GM19324 (cell line): ENCODE measurements around the gene CFAP58.

Experiments
- ATAC-seq: cut with Tn5 transposase; IDR thresholded peaks from one replicate; pipeline ENCODE4 v1.9.1; 2021; ENCODE audit warnings: mild to moderate bottlenecking, moderate library complexity; ENCODE audit not compliant: unreplicated experiment, low FRiP score

CFAP58 gene

DNA sequence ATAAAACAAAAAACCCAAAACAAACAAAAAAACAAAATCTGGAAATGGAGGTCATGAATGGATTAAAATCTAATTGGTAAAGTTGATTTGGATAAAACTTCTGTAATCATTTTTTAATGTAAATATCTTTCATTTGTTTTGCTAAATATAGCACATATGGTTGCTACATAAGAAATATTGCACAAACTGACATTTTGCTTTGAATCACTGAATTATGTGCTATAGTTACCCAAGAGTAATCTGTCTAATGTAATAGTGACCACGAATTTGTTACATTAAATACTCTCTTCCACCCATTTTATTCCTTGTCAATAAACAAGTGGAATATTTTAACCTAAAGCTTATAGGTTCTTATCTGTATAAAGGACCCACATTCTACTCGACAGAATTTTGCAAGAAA is 6.2 kb downstream of the CFAP58 start:
- no peak for ATAC-seq

DNA sequence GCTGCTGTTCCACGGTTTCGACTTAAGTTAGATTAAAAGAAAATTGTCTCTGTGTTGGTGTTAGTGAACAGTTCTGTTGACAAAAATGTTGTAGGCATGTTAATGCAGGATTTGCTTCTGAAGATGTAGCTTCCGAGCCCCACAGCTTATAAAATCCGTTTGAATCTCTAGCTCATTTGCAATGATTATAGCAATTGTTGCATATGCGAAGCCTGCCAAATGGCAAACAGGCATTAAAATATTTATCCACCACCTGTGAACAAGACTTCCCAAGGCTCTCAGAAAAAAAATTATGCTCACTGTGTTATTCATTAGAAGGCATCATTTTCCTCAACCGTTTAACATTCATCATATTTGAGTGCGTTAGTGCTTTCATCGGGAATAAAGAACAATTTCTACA is 14.3 kb downstream of the CFAP58 start:
- ATAC-seq: no peak

DNA sequence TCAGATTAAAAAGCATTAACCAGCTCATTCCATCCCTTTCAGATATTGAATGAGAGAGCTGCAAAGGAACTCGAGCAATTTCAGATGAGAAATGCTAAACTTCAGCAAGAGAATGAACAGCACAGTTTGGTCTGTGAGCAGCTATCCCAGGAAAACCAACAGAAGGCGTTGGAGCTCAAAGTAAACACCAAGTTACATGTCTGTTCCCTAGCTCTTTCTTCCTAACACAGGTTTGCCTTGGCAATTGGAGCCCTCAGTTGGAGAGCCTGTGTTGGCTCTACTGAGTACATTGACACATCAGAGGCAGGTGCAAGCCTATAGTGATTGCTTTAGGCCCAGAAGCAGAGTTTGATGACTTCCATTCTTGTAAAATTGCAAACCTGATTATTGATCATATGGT is 14.7 kb downstream of the CFAP58 start:
- ATAC-seq: no peak

DNA sequence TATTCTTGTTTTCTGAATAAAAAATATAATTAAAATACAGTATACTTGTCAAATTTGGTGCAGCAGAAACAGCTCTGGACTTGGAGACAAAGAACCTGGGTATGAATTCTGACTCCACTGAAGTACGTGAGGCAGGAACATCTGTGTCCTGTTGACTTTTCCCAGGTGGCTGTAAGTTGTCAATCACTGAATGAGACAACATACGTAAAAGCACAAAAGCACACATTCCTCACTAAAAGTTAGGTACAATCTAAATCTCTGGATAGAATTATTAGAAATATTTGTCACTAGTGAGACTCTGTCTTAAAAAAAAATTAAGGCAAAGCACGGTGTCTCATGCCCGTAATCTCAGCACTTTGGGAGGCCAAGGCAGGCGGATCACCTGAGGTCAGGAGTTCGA is 18.1 kb downstream of the CFAP58 start:
- no peak for ATAC-seq

DNA sequence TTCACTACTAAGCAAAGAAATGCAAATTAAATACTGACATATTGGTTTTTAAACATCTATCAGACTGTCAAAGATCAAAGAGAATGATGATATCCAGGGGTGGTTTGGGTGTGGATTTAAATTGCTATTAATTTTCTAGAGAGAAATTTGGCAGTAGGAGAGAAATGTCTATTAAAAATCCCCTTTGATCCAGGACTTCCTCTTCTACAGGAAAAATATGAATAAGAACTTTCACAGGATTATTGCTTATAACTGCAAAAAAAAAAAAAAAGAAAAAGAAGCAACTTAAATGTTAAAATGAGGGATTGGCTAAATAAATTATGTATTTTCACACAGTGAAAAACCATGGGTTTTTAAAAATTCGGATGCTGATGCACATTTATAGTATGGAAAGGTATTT is 21.0 kb downstream of the CFAP58 start:
- no peak for ATAC-seq

DNA sequence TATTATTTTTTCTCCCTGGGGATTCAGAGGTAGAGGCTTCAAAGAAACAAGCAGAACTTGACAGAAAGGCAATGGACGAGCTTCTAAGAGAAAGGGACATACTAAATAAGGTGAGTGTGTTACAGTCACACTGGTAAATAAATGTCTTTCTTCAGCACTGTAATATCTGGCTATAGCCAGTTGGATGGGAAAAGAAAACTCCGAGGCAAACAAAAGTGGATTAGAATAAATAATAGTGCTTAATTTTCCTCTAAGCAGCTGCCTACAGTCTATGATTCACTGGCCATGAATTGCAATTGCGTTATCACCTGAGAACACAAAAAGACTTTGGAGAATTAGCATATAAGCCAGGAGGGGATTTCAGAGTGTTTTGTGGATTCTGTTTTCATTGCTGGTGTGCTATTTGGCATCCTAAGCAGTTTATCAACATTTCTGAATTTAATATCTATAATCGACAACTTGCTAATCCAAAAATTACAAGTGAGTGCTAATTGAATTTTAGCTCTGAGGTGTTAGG is 23.2 kb downstream of the CFAP58 start:
- ATAC-seq: no peak

DNA sequence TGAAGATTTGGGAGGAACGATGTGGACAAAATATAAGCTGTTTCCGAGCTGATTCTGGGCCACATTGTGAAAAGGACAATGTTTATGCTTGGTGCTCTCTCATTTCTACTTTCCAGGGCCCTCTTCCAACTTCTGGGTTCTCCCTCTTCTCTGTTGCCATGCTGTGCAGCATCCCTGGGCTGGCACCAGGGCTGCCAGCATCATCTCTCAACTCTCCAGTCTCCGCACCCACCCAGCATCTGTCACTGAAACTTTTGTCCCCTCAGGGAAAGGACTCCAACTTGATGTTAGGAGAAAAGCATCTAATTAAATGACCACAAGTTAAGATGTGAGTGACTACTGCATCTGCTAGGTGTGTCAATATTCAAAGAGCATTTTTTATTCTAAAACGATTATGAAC is 26.7 kb downstream of the CFAP58 start:
- no peak for ATAC-seq

DNA sequence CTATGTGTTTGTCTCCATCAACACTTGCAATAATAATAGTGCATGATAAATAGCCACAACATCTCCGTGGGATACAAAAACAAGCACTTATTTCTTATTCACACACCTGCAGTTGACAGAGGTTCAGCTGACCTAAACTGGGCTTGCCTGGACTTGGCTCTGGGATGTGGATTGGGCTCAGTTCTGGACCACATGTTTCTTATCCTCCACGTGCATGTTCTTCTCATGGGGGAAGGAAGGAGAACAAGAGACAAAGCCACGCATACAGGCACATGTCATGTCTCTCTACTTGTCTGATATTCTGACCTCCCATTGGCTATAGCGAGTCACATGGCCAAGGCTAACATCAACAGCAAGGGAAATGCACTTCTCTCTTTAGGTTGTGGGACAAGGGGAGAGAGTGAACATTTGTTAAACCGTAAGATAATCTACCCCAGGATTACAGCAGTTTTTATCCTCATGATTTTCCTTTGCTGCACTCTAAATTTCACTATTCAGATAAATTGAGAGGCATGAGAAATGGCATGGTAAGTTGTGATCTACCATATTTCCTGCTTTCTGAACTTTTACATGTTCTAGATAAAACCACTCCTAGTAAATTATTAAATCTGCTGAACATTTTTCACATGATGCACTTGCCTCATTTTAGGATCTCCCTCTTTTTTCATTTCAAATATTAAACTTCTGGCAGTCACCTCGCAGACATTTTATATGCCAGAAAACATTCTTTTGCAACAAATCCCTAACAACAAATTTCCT is 33.7 kb downstream of the CFAP58 start:
- no peak for ATAC-seq

DNA sequence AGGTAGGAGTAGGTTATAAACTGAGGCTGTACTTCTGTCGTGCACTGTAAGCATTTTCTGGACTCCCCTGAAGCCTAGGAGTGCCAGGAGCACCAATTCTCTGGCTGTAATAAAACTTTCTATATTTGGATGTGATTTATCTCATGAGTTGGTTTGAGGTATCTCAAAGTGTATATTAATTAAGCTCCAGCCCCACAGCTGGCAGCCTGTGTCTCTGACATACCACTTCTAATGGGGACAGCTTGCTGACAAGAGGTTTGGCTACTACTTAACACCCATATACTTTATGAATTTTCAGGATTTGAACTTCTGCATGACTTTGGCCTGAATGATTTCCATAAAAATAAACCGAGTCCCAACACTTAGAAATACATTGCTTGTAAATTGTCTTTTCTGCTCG is 35.2 kb downstream of the CFAP58 start:
- ATAC-seq: no peak

DNA sequence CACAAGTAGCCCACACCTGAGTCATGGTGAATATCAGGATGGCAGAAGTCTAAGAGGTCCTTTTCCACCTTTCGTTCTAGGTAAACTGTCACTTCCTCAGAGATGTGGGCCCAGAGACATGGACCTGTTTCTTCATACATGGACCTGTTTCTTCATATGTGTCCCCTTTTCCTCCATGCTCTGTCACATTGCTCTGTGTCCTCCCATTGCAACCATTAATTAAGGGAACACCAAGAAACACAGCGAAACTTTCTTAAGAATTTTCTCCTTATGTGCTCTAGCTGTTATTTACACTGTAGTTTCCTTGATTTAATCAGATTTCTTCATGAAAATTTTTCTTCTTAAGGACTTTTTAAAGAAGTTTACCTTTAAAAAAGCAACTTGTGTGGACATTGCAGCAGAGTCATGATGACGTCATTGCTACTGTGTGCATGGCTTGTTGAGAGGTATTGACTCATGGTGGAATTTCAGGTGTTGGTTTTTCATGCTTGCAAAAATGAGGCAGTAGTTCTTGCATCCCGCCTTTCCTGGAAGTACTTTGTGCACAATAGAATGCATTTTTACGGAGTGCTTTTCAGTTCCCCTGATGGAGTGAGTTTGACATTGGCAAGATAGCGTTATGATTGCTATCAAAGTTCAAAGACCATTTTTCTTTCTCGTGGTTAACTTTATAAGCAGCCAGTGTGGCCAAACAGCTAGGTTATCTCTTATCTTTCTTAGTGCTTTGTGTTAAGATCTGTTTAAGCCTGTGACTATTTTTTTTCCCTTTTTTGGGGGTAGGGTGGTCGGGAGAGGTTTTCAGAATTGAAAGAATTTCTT is 37.7 kb downstream of the CFAP58 start:
- no peak for ATAC-seq

DNA sequence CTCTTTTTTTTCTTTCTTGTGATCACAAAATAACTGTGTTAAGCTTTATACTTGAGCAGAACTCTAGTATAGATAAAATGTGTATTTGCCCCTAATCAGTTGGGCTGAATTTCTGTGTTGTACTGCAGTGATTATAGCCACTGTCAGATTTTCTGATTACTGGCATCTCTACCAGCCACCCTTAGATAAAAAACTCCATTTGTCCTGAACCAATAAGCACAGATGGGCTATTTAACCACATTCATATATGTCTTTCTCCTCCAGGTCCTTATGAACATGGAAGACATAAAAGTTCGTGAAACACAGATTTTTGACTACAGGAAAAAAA is 38.3 kb downstream of the CFAP58 start:
- no peak for ATAC-seq

DNA sequence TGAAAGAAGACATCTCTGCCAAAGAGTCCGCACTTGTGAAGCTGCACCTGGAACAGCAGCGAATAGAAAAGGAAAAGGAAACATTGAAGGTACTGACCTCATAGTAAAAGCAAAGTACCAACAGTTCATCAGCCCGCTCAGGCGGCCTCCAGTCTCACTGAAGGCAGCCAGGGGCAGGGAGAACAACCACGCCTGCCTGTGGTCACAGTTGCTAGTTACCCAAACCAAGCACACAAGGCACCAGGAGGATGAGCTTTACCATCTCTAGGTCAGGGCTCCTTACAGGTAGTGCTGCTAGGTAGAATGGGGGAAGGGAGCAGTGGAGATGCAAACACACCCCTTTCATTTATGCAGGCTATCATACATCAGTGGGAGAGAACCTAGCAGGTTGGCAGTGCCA is 39.8 kb downstream of the CFAP58 start:
- no peak for ATAC-seq

DNA sequence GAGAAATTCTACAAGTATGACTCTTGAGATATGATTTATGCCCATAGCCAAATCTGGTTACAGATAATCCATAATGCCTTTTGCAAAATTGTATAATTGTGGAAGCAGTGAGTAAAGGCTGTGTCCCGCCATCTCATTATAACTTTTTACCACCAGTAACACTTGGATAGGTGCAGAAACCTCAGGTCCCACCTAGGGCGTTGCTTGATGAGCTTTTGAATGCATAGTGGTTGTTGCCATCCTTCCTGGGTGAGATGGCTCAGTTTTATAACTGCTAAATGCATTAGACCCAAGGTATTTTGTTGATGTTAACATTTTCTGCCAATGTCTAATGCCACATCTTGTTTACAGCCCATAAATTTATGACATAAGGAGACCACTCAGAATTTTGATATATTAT is 42.9 kb downstream of the CFAP58 start:
- no peak for ATAC-seq

DNA sequence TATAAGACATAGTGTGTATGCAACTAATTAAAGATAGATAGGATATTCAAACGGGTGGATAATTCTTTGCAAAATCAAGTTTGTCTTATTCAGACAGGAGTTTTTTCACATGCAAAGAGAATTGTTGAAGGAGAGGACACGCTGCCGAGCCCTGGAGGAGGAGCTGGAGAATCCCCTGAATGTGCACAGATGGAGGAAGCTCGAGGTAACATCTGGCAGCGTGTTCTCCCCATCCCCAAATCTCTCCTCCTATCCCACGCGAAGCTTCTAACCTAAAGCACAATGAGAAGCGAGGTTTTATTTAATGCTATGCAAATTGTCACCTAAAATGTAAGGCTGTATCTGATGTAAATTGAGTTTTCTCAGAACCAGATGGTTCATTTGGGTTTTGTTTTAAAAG is 50.0 kb downstream of the CFAP58 start:
- ATAC-seq: no peak

DNA sequence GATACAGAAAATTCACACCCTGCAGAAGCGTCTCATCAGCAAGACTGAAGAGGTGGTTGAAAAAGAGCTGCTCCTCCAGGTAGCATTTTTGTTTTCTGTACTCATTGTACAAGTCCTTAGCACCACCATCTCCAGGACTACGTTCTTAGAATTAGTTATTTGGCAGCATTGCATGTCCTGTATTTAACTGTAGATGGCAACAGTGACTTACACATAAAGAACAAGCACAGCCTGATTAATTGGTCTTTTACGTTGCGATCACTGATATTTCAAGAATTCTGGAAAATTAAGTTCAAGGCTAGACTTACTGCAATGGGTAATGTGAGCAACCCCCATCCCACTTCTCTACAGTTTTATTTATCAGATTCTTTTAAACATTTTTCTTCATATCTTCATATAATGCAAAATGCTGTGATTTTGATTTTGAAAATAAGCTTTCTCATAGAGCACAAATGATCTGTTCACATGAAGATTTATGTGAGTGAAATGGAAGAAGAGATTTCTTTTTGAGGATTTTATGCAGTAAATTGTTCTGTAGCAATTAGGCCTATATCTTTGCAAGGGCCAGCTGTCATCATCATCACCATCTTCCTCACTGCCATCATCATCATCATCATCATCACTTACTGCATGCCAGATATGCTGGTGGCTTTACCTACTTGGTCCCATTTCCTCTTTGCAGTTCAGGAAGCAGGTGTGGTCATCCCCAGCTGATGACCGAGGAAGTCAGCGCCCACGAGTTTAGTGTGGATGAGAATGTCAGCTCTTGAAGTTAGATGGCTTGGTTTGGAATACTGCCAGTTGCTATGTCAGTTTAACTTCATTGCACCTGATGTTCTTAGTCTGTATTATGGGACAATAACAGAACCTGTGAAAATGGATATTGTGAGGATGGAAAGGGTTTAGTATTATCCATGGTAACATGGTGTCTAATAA is 53.4 kb downstream of the CFAP58 start:
- no peak for ATAC-seq

DNA sequence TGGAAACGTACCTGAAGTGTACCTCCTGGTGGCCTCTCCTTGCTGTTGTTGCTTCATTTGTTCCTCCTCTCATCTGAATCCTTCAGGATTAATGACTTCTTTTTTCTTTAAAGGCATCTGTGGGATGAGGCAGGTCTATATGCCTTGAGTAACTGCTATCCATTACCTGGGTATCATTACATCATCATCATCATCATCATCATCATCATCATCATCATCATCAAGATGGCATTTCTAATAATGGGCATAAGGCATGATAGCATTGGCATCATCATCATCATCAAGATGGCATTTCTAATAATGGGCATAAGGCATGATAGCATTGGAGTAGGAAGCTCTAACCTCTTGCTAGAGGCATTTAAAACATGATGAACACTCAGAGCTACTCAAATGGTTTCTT is 59.9 kb downstream of the CFAP58 start:
- ATAC-seq: no peak

DNA sequence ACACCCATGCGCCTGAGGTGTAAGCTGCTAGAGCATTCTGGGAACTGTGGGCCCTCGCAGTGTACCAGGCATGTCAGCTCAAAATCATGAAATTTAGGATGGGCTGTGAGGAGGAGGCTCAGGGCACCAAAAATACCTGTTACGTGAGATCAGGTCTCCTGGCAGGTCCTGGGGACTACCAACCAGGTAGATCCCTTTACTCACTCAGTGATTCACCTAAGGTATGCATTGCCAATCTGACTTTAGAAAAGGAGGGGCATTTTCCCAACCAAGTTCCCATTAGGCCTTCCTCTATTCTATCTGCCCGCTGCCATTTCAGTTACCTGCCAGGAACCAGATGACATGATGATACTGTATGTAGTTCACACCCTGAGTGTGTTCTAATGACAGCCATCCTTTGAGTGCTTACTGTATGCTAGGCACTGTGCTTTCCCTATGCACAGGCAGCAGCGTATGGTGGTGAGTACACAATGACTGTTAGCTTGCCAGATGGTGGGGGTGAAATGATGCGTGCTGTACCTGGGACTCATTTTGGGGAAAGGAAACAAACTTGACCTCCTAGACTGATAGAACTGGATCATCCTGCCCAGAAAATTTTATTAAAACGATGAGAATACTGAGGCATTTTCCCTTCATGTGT is 62.0 kb downstream of the CFAP58 start:
- ATAC-seq: no peak

DNA sequence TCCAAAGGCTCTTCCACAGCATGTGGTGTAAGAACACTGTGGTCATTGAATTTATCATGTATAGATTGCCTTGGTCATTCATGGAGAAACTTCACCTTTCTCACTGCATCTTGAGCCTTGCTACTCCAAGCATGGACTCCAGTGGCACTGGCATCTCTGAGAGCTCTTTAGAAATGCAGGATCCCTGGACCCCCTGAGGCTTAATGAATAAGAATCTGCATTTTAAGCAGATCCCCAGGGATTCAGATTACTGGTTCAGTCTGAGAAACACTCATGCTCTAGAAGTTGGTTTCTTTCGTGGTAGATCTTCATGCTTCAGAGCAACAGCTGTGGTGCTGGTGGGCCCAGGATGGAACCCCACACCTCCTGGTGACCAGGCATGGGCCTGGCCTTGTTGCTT is 63.2 kb downstream of the CFAP58 start:
- no peak for ATAC-seq

DNA sequence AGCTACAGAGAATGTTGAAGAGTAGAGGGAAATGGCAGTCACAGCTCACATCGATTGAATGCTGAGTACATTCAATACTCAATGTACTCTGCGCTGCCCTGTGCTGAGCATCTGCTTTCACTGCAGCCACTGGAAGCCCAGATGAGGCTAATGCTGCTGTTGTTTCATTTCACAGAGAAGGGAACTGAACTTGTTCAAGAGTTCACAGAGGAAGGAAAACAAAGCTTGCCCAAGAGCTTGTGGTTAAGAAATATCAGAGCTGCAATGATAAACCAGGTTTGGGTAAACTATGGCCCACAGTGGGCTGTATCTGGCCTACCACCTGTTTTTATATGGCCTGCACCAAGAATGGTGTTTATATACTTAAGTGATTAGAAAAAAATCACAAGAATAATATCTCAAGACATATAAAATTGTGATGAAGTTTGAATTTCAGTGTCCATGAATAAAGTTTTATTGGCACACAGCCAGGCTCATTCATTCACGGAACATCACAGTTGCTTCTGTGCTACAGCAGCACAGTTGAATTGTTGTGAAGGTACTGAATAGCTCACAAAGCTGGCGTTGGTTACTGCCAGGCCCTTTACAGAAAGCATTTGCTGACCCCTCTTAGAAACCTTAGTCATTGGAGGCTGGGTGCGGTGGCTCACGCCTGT is 64.1 kb downstream of the CFAP58 start:
- ATAC-seq: no peak

DNA sequence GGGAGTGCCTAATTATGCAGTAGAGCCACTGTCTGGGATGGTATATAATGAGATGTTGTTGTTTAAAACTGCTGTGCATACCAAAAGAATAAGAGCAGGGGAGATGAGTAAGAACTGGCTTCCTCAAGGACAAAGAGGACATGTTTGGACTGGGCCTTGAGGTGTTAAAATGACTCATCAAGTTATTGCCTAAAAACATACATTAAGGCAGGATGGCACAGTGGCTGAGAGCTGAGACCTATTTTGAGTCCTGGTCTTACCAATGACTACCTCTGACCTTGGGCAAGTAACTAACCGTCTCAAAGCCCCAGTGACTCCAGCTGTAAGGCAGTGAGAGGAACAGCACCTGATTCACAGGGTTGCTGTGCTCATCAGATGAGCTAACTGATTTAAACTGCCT is 71.1 kb downstream of the CFAP58 start:
- peak; percentile 89 for ATAC-seq
